Trophoblast cell (in vitro differentiated cells and primary cell): ENCODE measurements around the gene GALNT13.
A peak's percentile ranks its signal among the peaks of the same experiment; 100 is the strongest.

Experiments
- DNase-seq, 2 donors: peaks; one replicate each; pipeline ENCODE4 v3.0.0-alpha.2; 2016
- H2AFZ ChIP-seq: 2 replicates; pipeline ENCODE4 v1.6.1; 2013; ENCODE audit warnings: low read length, moderate library complexity, mild to moderate bottlenecking; ENCODE audit not compliant: insufficient read depth, poor library complexity
- H2AK5ac ChIP-seq: 2 replicates; pipeline ENCODE4 v1.6.1; 2013; ENCODE audit warnings: mild to moderate bottlenecking, low read length
- H2BK120ac ChIP-seq: 2 replicates; pipeline ENCODE4 v1.6.1; 2013; ENCODE audit warnings: low read length, mild to moderate bottlenecking, moderate library complexity; ENCODE audit not compliant: insufficient read depth, poor library complexity
- H2BK12ac ChIP-seq: 2 replicates; pipeline ENCODE4 v1.6.1; 2013; ENCODE audit warnings: mild to moderate bottlenecking, low read length, moderate library complexity
- H2BK5ac ChIP-seq: 2 replicates; pipeline ENCODE4 v1.6.1; 2013; ENCODE audit warnings: low read length, low read depth, moderate library complexity, mild to moderate bottlenecking; ENCODE audit not compliant: poor library complexity
- H3K14ac ChIP-seq: 2 replicates; pipeline ENCODE4 v1.6.1; 2013; ENCODE audit warnings: mild to moderate bottlenecking, low read length
- H3K18ac ChIP-seq: 2 replicates; pipeline ENCODE4 v1.6.1; 2013; ENCODE audit warnings: mild to moderate bottlenecking, low read length
- H3K23ac ChIP-seq: 2 replicates; pipeline ENCODE4 v1.6.1; 2013; ENCODE audit warnings: low read length
- H3K27ac ChIP-seq: 2 replicates; pipeline ENCODE4 v1.5.1; 2013; ENCODE audit warnings: low read depth, mild to moderate bottlenecking, inconsistent platforms, low read length, moderate library complexity
- H3K27me3 ChIP-seq: 2 replicates; pipeline ENCODE4 v1.6.1; 2013; ENCODE audit warnings: inconsistent platforms, mild to moderate bottlenecking, low read length, moderate library complexity; ENCODE audit not compliant: insufficient read depth
- H3K36me3 ChIP-seq, 2 experiments: 1 replicate in 1 of 2; 2 replicates in 1 of 2; pipeline ENCODE4 v1.6.1; 2013; ENCODE audit warnings: low read length in 2 of 2, mild to moderate bottlenecking in 2 of 2, moderate library complexity in 1 of 2; ENCODE audit not compliant: insufficient read depth in 2 of 2, control insufficient read depth in 1 of 2
- H3K4ac ChIP-seq: 2 replicates; pipeline ENCODE4 v1.6.1; 2013; ENCODE audit warnings: low read depth, mild to moderate bottlenecking, low read length, moderate library complexity
- H3K4me1 ChIP-seq, 2 experiments: 1 replicate in 1 of 2; 2 replicates in 1 of 2; pipeline ENCODE4 v1.6.1; 2013; ENCODE audit warnings: low read length in 2 of 2, mild to moderate bottlenecking in 2 of 2, moderate library complexity in 1 of 2; ENCODE audit not compliant: insufficient read depth in 2 of 2, control insufficient read depth in 1 of 2
- H3K4me2 ChIP-seq: 2 replicates; pipeline ENCODE4 v1.6.1; 2013; ENCODE audit warnings: inconsistent platforms, mild to moderate bottlenecking, low read length, moderate library complexity
- H3K4me3 ChIP-seq: 2 replicates; pipeline ENCODE4 v1.5.1; 2013; ENCODE audit warnings: mild to moderate bottlenecking, low read depth, low read length, inconsistent platforms
- H3K79me1 ChIP-seq: one replicate; pipeline ENCODE4 v1.6.1; 2013; ENCODE audit warnings: low read length
- H3K79me2 ChIP-seq: 2 replicates; pipeline ENCODE4 v1.6.1; 2013; ENCODE audit warnings: low read length, mild to moderate bottlenecking; ENCODE audit not compliant: control insufficient read depth, insufficient read depth, poor library complexity
- H3K9ac ChIP-seq: 2 replicates; pipeline ENCODE4 v1.6.1; 2013; ENCODE audit warnings: mild to moderate bottlenecking, low read length
- H3K9me3 ChIP-seq: 2 replicates; pipeline ENCODE4 v1.6.1; 2013; ENCODE audit warnings: low read depth, mild to moderate bottlenecking, control low read depth, inconsistent platforms, low read length; ENCODE audit not compliant: insufficient read depth
- H4K12ac ChIP-seq: 2 replicates; pipeline ENCODE4 v1.6.1; 2013; ENCODE audit warnings: low read depth, mild to moderate bottlenecking, low read length, moderate library complexity
- H4K8ac ChIP-seq: 2 replicates; pipeline ENCODE4 v1.6.1; 2013; ENCODE audit warnings: low read depth, mild to moderate bottlenecking, low read length, moderate library complexity
- H4K91ac ChIP-seq: one replicate; pipeline ENCODE4 v1.6.1; 2013; ENCODE audit warnings: low read depth, mild to moderate bottlenecking, low read length, moderate library complexity
- WGBS: extraction: QIAGEN DNeasy Blood & Tissue Kit; methylation state at CpG from one replicate; pipeline ENCODE4 v1.1.7; 2013; ENCODE audit warnings: missing lambda C conversion rate; ENCODE audit not compliant: insufficient read length, insufficient coverage; ENCODE audit errors: extremely low coverage; 5-methylcytosine and 5-hydroxymethylcytosine counted together

GALNT13 gene

GRCh38 chr2:153872311-153873051, 759 bp downstream of the GALNT13 start:
- H3K79me1 ChIP-seq: peaks cover 4% of the 10 kb centered on the region
- peak overlapping the region; percentile 16 for H2BK120ac ChIP-seq
- H3K36me3 ChIP-seq: no peaks in the 10 kb centered on the region
- H4K91ac ChIP-seq: no peak overlapping the region
- peaks cover 3 to 5% of the 10 kb centered on the region in 2 experiments for H3K4me1 ChIP-seq
- no peak overlapping the region for H2BK5ac ChIP-seq
- no peak overlapping the region for H2BK12ac ChIP-seq
- peak overlapping the region; percentile 78 for H3K4me2 ChIP-seq
- no peak overlapping the region for H4K8ac ChIP-seq
- H3K4ac ChIP-seq: no peak overlapping the region
- no peak for DNase-seq
- H2AFZ ChIP-seq: peak overlapping the region; percentile 59
- WGBS: no CpG with 5 or more reads among the region's 56 CpGs
- no peaks in the 10 kb centered on the region for H3K9me3 ChIP-seq
- H3K18ac ChIP-seq: no peak overlapping the region
- H3K9ac ChIP-seq: peak overlapping the region; percentile 36
- H3K27me3 ChIP-seq: peaks cover 17% of the 10 kb centered on the region
- no peak overlapping the region for H3K23ac ChIP-seq
- H3K14ac ChIP-seq: no peak overlapping the region
- H4K12ac ChIP-seq: no peak overlapping the region
- H2AK5ac ChIP-seq: no peak overlapping the region
- H3K27ac ChIP-seq: no peak overlapping the region
- no peaks in the 10 kb centered on the region for H3K79me2 ChIP-seq
- H3K4me3 ChIP-seq: peak overlapping the region; percentile 73

GRCh38 chr2:153873052-153874048, 1.6 kb downstream of the GALNT13 start:
- no peak overlapping the region for H4K91ac ChIP-seq
- H2BK120ac ChIP-seq: no peak overlapping the region
- H3K9ac ChIP-seq: no peak overlapping the region
- H3K9me3 ChIP-seq: no peaks in the 10 kb centered on the region
- H3K27ac ChIP-seq: no peak overlapping the region
- DNase-seq: no peak
- no peak overlapping the region for H2BK12ac ChIP-seq
- H3K79me2 ChIP-seq: no peaks in the 10 kb centered on the region
- no peaks in the 10 kb centered on the region for H3K36me3 ChIP-seq
- no peak overlapping the region for H3K18ac ChIP-seq
- H3K4me2 ChIP-seq: peak overlapping the region; percentile 78
- H2AFZ ChIP-seq: no peak overlapping the region
- no peak overlapping the region for H2AK5ac ChIP-seq
- H3K23ac ChIP-seq: no peak overlapping the region
- H3K4me3 ChIP-seq: no peak overlapping the region
- no peak overlapping the region for H3K14ac ChIP-seq
- no peak overlapping the region for H4K8ac ChIP-seq
- peaks cover 3 to 5% of the 10 kb centered on the region in 2 experiments for H3K4me1 ChIP-seq
- H3K27me3 ChIP-seq: peaks cover 17% of the 10 kb centered on the region
- no peak overlapping the region for H2BK5ac ChIP-seq
- WGBS: no CpG with 5 or more reads among the region's 36 CpGs
- H3K79me1 ChIP-seq: peaks cover 4% of the 10 kb centered on the region
- no peak overlapping the region for H4K12ac ChIP-seq
- no peak overlapping the region for H3K4ac ChIP-seq

- Histone ChIP-seq H4K8ac (no peak overlapping the region), H3K14ac (no peak overlapping the region), H3K36me3 (no peaks in the 10 kb centered on the region), H3K4ac (no peak overlapping the region), H2BK12ac (no peak overlapping the region), H3K4me1 (peaks cover 3 to 5% of the 10 kb centered on the region in 2 experiments), H2AFZ (no peak overlapping the region), H3K9me3 (no peaks in the 10 kb centered on the region), H3K27me3 (peaks cover 15% of the 10 kb centered on the region), H3K23ac (no peak overlapping the region), H4K91ac (no peak overlapping the region), H3K4me3 (no peak overlapping the region), H3K4me2 (no peak overlapping the region), H2BK5ac (no peak overlapping the region), H4K12ac (no peak overlapping the region), H3K18ac (no peak overlapping the region), H2AK5ac (no peak overlapping the region), H3K9ac (no peak overlapping the region), H3K27ac (no peak overlapping the region), H2BK120ac (no peak overlapping the region), H3K79me2 (no peaks in the 10 kb centered on the region), H3K79me1 (peaks cover 4% of the 10 kb centered on the region)
- DNase-seq: no peak
- WGBS: no CpG with 5 or more reads among the region's 2 CpGs
Measured at GRCh38 chr2:153875801-153876466, 4.2 kb downstream of the GALNT13 start.

- Histone ChIP-seq H3K27me3 (no peaks in the 10 kb centered on the region), H3K79me2 (no peaks in the 10 kb centered on the region), H4K12ac (no peak overlapping the region), H2AFZ (no peak overlapping the region), H2BK120ac (no peak overlapping the region), H3K27ac (no peak overlapping the region), H2BK12ac (no peak overlapping the region), H4K8ac (no peak overlapping the region), H3K4me2 (no peak overlapping the region), H2BK5ac (no peak overlapping the region), H3K9me3 (no peaks in the 10 kb centered on the region), H4K91ac (no peak overlapping the region), H3K18ac (no peak overlapping the region), H3K79me1 (no peaks in the 10 kb centered on the region), H3K14ac (no peak overlapping the region), H3K9ac (no peak overlapping the region), H3K4ac (no peak overlapping the region), H3K36me3 (no peaks in the 10 kb centered on the region), H2AK5ac (no peak overlapping the region), H3K4me1 (no peaks in the 10 kb centered on the region), H3K4me3 (no peak overlapping the region), H3K23ac (no peak overlapping the region)
- no CpG with 5 or more reads among the region's 2 CpGs for WGBS
- DNase-seq: no peak
Measured at GRCh38 chr2:153880926-153881325, 9.2 kb downstream of the GALNT13 start.
